B cell (primary cell): Measurements from ENCODE around the gene SECTM1. TPM values are rescaled to one million over a fixed set of nuclear protein-coding genes. Genes with fewer than 3 reads are reported as not detected.

Experiments
- ATAC-seq: fragments of 200-7000 bp; cut with Tn5 transposase; one replicate; pipeline ENCODE4 v1.10.0; 2021; ENCODE audit warnings: low read depth, mild to moderate bottlenecking, moderate number of reproducible peaks, moderate library complexity
- CTCF ChIA-PET: fragments of 350-600 bp; sonication (Branson Sonifier 250); formaldehyde crosslinking; loops from one replicate; lab custom pipeline; 2021; ENCODE audit warnings: antibody characterized with exemption, inconsistent platforms; lab: Charles Lee
- POLR2A ChIA-PET: fragments of 350-600 bp; sonication (Branson Sonifier 250); formaldehyde crosslinking; loops from one replicate; lab custom pipeline; 2021; ENCODE audit warnings: antibody characterized with exemption; lab: Charles Lee
- DNase-seq: peaks from one replicate; pipeline ENCODE4 v3.0.0; 2013
- H2AFZ ChIP-seq: 2 replicates; pipeline ENCODE4 v1.6.1; 2012; ENCODE audit warnings: mild to moderate bottlenecking, low read depth, low read length; ENCODE audit not compliant: insufficient read depth, poor library complexity, severe bottlenecking
- H3K27ac ChIP-seq, 2 donors: 1 replicate in 1 of 2; 2 replicates in 1 of 2; pipeline ENCODE4 v1.5.1; 2012 to 2013; ENCODE audit warnings: low read length in 2 of 2, mild to moderate bottlenecking in 2 of 2, moderate library complexity in 1 of 2
- H3K27me3 ChIP-seq, 4 experiments: fragments of 200-600 bp in 1 of 4; sonication (generic) in 1 of 4; replicated peaks in 1 of 4; 1 replicate in 2 of 4; 2 replicates in 2 of 4; pipeline versions ENCODE4 v1.6.1 to v1.7.0; 2013 to 2016; ENCODE audit warnings: low read length in 3 of 4, mild to moderate bottlenecking in 2 of 4, mixed read lengths in 1 of 4, moderate library complexity in 1 of 4; ENCODE audit not compliant: insufficient read depth in 4 of 4, control insufficient read depth in 3 of 4; ENCODE audit errors: control extremely low read depth in 1 of 4
- H3K36me3 ChIP-seq, 2 experiments: replicated peaks in 1 of 2; 1 replicate in 1 of 2; 2 replicates in 1 of 2; pipeline versions ENCODE4 v1.6.1 to v1.7.1; 2013; ENCODE audit warnings: low read length in 1 of 2; ENCODE audit not compliant: insufficient read depth in 2 of 2, control insufficient read depth in 1 of 2; ENCODE audit errors: control extremely low read depth in 1 of 2, extremely low read depth in 1 of 2
- H3K4me1 ChIP-seq, 2 donors: fragments of 200-600 bp in 1 of 2; sonication (generic) in 1 of 2; 1 replicate in 1 of 2; 2 replicates in 1 of 2; pipeline versions ENCODE4 v1.5.1 to v1.6.1; 2013 to 2017; ENCODE audit warnings: low read length in 2 of 2; ENCODE audit not compliant: control insufficient read depth in 2 of 2, insufficient read depth in 2 of 2
- H3K4me2 ChIP-seq: replicated peaks from 2 replicates; pipeline ENCODE3; 2012; ENCODE audit warnings: mild to moderate bottlenecking, low read depth, low read length; ENCODE audit not compliant: poor library complexity, severe bottlenecking
- H3K4me3 ChIP-seq, 5 experiments: fragments of 200-600 bp in 1 of 5; sonication (generic) in 1 of 5; 1 replicate in 3 of 5; 2 replicates in 2 of 5; pipeline versions ENCODE4 v1.5.1 to v1.7.0; 2011 to 2016; ENCODE audit warnings: low read length in 4 of 5, mild to moderate bottlenecking in 4 of 5, low read depth in 2 of 5, control low read depth in 1 of 5, moderate library complexity in 1 of 5; ENCODE audit not compliant: insufficient read depth in 1 of 5; ENCODE audit errors: control extremely low read depth in 1 of 5, extremely low read depth in 1 of 5
- H3K79me2 ChIP-seq: fragments of 200-600 bp; sonication (generic); one replicate; pipeline ENCODE4 v1.6.0; 2016; ENCODE audit warnings: low read length; ENCODE audit not compliant: control insufficient read depth, insufficient read depth
- H3K9ac ChIP-seq: fragments of 200-600 bp; sonication (generic); 2 replicates; pipeline ENCODE4 v1.6.1; 2017; ENCODE audit warnings: mild to moderate bottlenecking, low read length, moderate library complexity
- H3K9me3 ChIP-seq, 3 donors: one replicate each; pipeline versions ENCODE4 v1.6.1 to v1.7.1; 2013; ENCODE audit warnings: low read length in 2 of 3; ENCODE audit not compliant: control insufficient read depth in 2 of 3, insufficient read depth in 1 of 3; ENCODE audit errors: control extremely low read depth in 1 of 3
- H4K20me1 ChIP-seq: 2 replicates; pipeline ENCODE4 v1.6.0; 2012; ENCODE audit warnings: mild to moderate bottlenecking, low read length; ENCODE audit not compliant: insufficient read depth, control insufficient read depth, poor library complexity, severe bottlenecking
- H3K27ac Mint-ChIP-seq: one replicate; pipeline ENCODE4 v1.8.0; 2021; ENCODE audit warnings: mixed read lengths
- H3K27me3 Mint-ChIP-seq: one replicate; pipeline ENCODE4 v1.8.0; 2021; ENCODE audit warnings: mixed read lengths
- H3K4me1 Mint-ChIP-seq: one replicate; pipeline ENCODE4 v1.8.0; 2021; ENCODE audit warnings: mixed read lengths
- H3K4me3 Mint-ChIP-seq: one replicate; pipeline ENCODE4 v1.8.0; 2021; ENCODE audit warnings: mixed read lengths
- H3K9me3 Mint-ChIP-seq: one replicate; pipeline ENCODE4 v1.8.0; 2022; ENCODE audit warnings: mixed read lengths; ENCODE audit not compliant: insufficient read depth
- CTCF ChIP-seq: fragments of 200-600 bp; IDR thresholded peaks from one replicate; pipeline ENCODE4 v1.8.0; 2022; ENCODE audit warnings: antibody characterized with exemption, mild to moderate bottlenecking
- EZH2 ChIP-seq: IDR thresholded peaks from 2 replicates; pipeline ENCODE4 v1.6.1; 2012; ENCODE audit warnings: borderline replicate concordance, low read depth, mild to moderate bottlenecking, moderate library complexity, low read length; ENCODE audit not compliant: insufficient read depth, poor library complexity, severe bottlenecking
- WGBS: methylation state at CpG from one replicate; pipeline ENCODE4 v1.1.5; 2013; ENCODE audit warnings: missing lambda C conversion rate; ENCODE audit not compliant: insufficient coverage; 5-methylcytosine and 5-hydroxymethylcytosine counted together
- intact Hi-C: fragments of 100-400 bp; cut with micrococcal nuclease; formaldehyde crosslinking; loops from one replicate; pipeline ENCODE4 v1.10.0; 2022
- polyA plus RNA-seq: library from polyadenylated mRNA; depleted of rRNA; stranded (reverse); fragments of >200 nt; gene quantifications from 2 replicates; pipeline ENCODE4 v1.2.3, GENCODE V29; 2012
- total RNA-seq, 2 donors: library from RNA; stranded (reverse); fragments of 120-200 nt in 1 of 2; gene quantifications; 1 replicate in 1 of 2; 2 replicates in 1 of 2; pipeline versions ENCODE4 v1.2.3 to v1.2.4, GENCODE V29; 2013 to 2022

The SECTM1 gene
- total and polyA plus RNA-seq, 2 donors (not counting 1 experiment from before 2014, with no cell fraction given) = 0.17 to 1.2 TPM

DNA sequence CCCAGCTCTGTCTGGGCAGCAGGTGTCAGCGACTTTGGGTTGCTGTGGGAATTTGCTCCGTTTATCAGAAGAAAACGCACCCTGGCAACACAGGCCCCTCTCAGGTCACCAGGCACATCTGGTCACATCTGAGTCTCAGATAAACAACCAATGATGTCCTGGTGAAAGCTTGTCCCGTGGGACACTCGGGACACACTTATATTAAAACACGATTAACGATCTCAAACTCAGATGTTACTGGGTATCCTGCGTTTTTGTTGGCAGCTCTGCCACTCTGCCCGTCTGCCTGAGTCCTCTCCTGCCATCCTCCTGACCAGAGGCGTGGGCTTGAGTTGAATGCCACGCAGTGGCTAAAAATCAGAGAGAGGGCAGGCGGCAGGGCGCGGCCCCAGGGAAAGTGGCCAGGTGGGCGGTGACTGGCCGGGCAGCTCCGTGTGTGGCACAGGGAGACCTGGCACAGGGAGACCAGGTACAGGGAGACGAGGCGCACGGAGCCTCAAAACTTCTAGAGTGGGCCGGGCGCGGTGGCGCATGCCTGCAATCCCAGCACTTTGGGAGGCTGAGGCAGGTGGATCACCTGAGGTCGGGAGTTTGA is 2.1 kb downstream of the SECTM1 start:
- Histone ChIP-seq H2AFZ (no peak overlapping the region), H3K9me3 (peaks cover 0 to 19% (median 0%) of the 10 kb centered on the region in 3 donors), H3K27me3 (peaks cover 0 to 72% (median 24%) of the 10 kb centered on the region in 4 experiments), H3K27ac (no peak overlapping the region), H3K4me3 (no peak overlapping the region), H4K20me1 (no peaks in the 10 kb centered on the region), H3K36me3 (no peaks in the 10 kb centered on the region), H3K79me2 (no peaks in the 10 kb centered on the region), H3K9ac (no peak overlapping the region), H3K4me1 (peaks cover 26 to 37% of the 10 kb centered on the region in 2 donors), H3K4me2 (no peak overlapping the region)
- intact Hi-C loops = no loop called here
- DNase-seq = no peak
- TF ChIP-seq CTCF = no peak
- no peak for TF ChIP-seq EZH2
- no peak for ATAC-seq
- POLR2A ChIA-PET = no interaction called here
- Mint-ChIP-seq H3K9me3 (no peaks in the 10 kb centered on the region), H3K27ac (no peak overlapping the region), H3K4me1 (peaks cover 24% of the 10 kb centered on the region), H3K4me3 (no peak overlapping the region), H3K27me3 (peaks cover 12% of the 10 kb centered on the region)
- 98% methylated on average over 21 of the region's 25 CpGs for WGBS
- CTCF ChIA-PET = interaction anchor here (1.6 kb wide), 1 partner anchor 31 kb away, joined by 3 read pairs; no protein-coding TSS in a partner anchor
